Caco-2 (cell line): Measurements from ENCODE around the gene SRGAP3. TPM values are rescaled to one million over a fixed set of nuclear protein-coding genes. Genes with fewer than 3 reads are reported as not detected.
A peak's percentile ranks its signal among the peaks of the same experiment; 100 is the strongest.

Experiments
- BruUV-seq: library from RNA; stranded (reverse); fragments of 400-500 nt; replicated peaks from 2 replicates; lab custom pipeline; 2021; lab: Mats Ljungman, UMichigan
- CTCF ChIA-PET: fragments of 300-600 bp; sonication (Branson Sonifier 250); formaldehyde crosslinking; loops from one replicate; lab custom pipeline; 2022; ENCODE audit warnings: antibody characterized with exemption; lab: Charles Lee
- POLR2A ChIA-PET: fragments of 300-600 bp; sonication (Branson Sonifier 250); formaldehyde crosslinking; loops from one replicate; lab custom pipeline; 2022; ENCODE audit warnings: antibody characterized with exemption; lab: Charles Lee
- DNase-seq, 2 experiments: peaks; one replicate each; pipeline versions ENCODE4 v3.0.0 to v3.0.0-alpha.2; 2020 to 2022
- H3K27me3 ChIP-seq: replicated peaks from 2 replicates; pipeline ENCODE4 v1.6.0; 2011; ENCODE audit warnings: low read length; ENCODE audit not compliant: control insufficient read depth, insufficient read depth
- H3K36me3 ChIP-seq: 2 replicates; pipeline ENCODE4 v1.5.1; 2011; ENCODE audit warnings: low read length; ENCODE audit not compliant: control insufficient read depth, insufficient read depth
- H3K4me1 ChIP-seq: fragments of 250-450 bp; sonication (Bioruptor Pico); 2 replicates; pipeline ENCODE4 v1.5.1; 2020; ENCODE audit warnings: mild to moderate bottlenecking
- H3K4me3 ChIP-seq: 2 replicates; pipeline ENCODE4 v1.5.1; 2011; ENCODE audit warnings: low read depth, mild to moderate bottlenecking, control low read depth, low read length
- H3K9me3 ChIP-seq: fragments of 250-450 bp; sonication (Bioruptor Pico); 2 replicates; pipeline ENCODE4 v1.5.1; 2020; ENCODE audit warnings: mild to moderate bottlenecking, moderate library complexity
- H3K27ac Mint-ChIP-seq: one replicate; pipeline ENCODE4 v1.8.0; 2022; ENCODE audit warnings: mixed read lengths; ENCODE audit not compliant: unreplicated experiment
- H3K27me3 Mint-ChIP-seq: one replicate; pipeline ENCODE4 v1.8.0; 2022; ENCODE audit warnings: mixed read lengths; ENCODE audit not compliant: insufficient read depth, unreplicated experiment
- H3K36me3 Mint-ChIP-seq: one replicate; pipeline ENCODE4 v1.8.0; 2022; ENCODE audit warnings: mild to moderate bottlenecking, mixed read lengths; ENCODE audit not compliant: insufficient read depth, unreplicated experiment
- H3K4me1 Mint-ChIP-seq: one replicate; pipeline ENCODE4 v1.8.0; 2022; ENCODE audit warnings: low read depth, mixed read lengths; ENCODE audit not compliant: unreplicated experiment
- H3K4me3 Mint-ChIP-seq: one replicate; pipeline ENCODE4 v1.8.0; 2022; ENCODE audit warnings: mild to moderate bottlenecking, moderate library complexity, mixed read lengths; ENCODE audit not compliant: unreplicated experiment
- H3K9me3 Mint-ChIP-seq: one replicate; pipeline ENCODE4 v1.8.0; 2022; ENCODE audit warnings: mixed read lengths; ENCODE audit not compliant: unreplicated experiment
- intact Hi-C: fragments of 100-400 bp; cut with micrococcal nuclease; formaldehyde crosslinking; loops from one replicate; pipeline ENCODE4 v1.10.0; 2022; ENCODE audit not compliant: unreplicated experiment
- total RNA-seq: library from RNA; stranded (reverse); gene quantifications from 2 replicates; pipeline ENCODE4 v1.2.3, GENCODE V29; 2022
- TF ChIP-seq, protein P1 (sequence below), 2 experiments: fragments of 200-600 bp in 1 of 2; IDR thresholded peaks; 1 replicate in 1 of 2; 2 replicates in 1 of 2; pipeline versions ENCODE4 v1.5.1 to v1.8.0; 2011 to 2022; ENCODE audit warnings: antibody characterized with exemption in 1 of 2, control low read depth in 1 of 2, inconsistent platforms in 1 of 2, low read depth in 1 of 2, low read length in 1 of 2, mild to moderate bottlenecking in 1 of 2, moderate library complexity in 1 of 2; ENCODE audit not compliant: insufficient read depth in 1 of 2, severe bottlenecking in 1 of 2, unreplicated experiment in 1 of 2

Gene SRGAP3
- total RNA-seq, 1 experiment from 2014 or later, result 1.3 TPM

DNA sequence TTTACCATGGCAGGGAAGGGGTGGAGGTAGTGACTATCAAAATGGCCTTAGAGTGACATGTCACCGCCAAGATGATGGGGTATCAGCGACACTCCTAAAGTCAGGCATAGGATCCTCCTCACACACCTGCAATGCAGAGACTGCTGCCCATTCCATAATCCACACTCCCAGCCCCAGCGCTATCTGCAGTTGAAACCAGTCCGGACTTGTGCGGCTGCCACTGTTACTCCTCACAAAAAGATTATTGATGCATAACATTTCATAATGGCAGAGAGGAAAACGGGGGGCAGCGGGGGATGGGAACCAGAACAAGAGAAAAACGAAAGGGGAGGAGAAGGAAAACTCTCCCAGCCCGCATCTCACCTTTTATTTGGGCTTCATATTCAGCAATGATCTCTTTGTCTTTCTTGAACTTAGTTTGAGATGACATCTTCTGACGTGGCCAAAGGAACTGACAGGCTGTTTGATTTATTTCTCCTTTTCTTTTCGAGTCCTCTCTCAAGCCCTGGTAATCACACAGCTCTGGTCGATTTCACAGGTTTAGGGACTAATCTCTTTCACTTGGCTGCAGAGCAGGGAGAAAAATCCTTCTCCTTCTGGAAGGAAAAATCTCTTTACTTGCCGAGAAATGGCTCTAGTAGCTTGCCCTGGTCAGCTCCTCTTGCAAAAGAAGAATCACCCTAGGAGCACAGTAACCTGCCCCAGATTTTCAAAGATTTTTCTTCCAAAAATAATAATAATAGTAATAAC lies 749 bp downstream of the SRGAP3 start:
- Histone ChIP-seq H3K4me3 (peak overlapping the region; percentile 45), H3K36me3 (no peaks in the 10 kb centered on the region; the same call in 1 of the 2 replicates), H3K9me3 (no peaks in the 10 kb centered on the region), H3K4me1 (no peaks in the 10 kb centered on the region; the same call in 1 of the 2 replicates), H3K27me3 (no peaks in the 10 kb centered on the region)
- intact Hi-C loops, result loop anchor here (5.0 kb wide), 1 partner anchor 276 kb away; no protein-coding TSS in a partner anchor
- ChIA-PET CTCF (interaction anchor here (0.6 to 2.0 kb wide), 5 partner anchors 50 to 707 kb away, joined by 3 to 11 read pairs (median 4); no protein-coding TSS in a partner anchor), POLR2A (interaction anchor here (0.5 to 1.0 kb wide), 2 partner anchors 62 to 115 kb away, joined by 4 read pairs; no protein-coding TSS in a partner anchor)
- Mint-ChIP-seq H3K9me3 (no peaks in the 10 kb centered on the region), H3K4me3 (peak overlapping the region; percentile 81), H3K27me3 (no peaks in the 10 kb centered on the region), H3K4me1 (no peaks in the 10 kb centered on the region), H3K27ac (no peak overlapping the region), H3K36me3 (no peaks in the 10 kb centered on the region)
- TF ChIP-seq, protein P1, sequence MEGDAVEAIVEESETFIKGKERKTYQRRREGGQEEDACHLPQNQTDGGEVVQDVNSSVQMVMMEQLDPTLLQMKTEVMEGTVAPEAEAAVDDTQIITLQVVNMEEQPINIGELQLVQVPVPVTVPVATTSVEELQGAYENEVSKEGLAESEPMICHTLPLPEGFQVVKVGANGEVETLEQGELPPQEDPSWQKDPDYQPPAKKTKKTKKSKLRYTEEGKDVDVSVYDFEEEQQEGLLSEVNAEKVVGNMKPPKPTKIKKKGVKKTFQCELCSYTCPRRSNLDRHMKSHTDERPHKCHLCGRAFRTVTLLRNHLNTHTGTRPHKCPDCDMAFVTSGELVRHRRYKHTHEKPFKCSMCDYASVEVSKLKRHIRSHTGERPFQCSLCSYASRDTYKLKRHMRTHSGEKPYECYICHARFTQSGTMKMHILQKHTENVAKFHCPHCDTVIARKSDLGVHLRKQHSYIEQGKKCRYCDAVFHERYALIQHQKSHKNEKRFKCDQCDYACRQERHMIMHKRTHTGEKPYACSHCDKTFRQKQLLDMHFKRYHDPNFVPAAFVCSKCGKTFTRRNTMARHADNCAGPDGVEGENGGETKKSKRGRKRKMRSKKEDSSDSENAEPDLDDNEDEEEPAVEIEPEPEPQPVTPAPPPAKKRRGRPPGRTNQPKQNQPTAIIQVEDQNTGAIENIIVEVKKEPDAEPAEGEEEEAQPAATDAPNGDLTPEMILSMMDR (IDR thresholded peaks at IDR 0.05; ENCODE audit: insufficient read depth in 1 of 2, low read depth in 1 of 2, low read length in 1 of 2, severe bottlenecking in 1 of 2, unreplicated experiment in 1 of 2), result no peak
- no peak for DNase-seq
- no TSS peak for BruUV-seq

DNA sequence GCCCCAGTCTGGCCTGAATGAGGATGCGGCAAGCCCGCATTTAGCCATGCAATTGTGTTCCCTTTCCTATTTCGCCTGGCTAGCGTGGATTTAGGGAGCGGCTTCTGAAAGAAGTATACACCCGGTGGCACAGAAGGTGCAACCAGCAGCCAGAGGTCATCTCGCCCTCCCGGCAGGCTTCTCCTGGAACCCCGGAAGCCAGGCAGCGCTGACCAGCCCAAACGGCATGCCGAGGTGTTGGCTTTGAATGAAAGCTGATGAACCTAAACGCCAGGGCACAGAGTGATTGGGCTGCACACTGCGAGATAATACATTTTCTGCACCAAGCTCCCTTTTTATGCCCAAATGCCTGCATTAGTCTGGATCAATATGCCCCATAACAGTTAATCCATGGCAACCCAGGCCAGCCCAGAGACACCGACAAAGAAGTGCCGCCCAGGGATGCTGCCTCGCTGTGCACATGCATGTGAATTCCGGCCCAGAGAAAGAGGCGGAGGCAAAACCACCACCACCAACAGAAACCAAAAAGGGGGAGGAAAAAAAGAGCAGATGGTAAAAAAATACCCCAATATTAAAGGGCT lies 1.4 kb downstream of the SRGAP3 start:
- BruUV-seq, result no TSS peak
- Mint-ChIP-seq H3K36me3 (no peaks in the 10 kb centered on the region), H3K4me1 (no peaks in the 10 kb centered on the region), H3K27ac (no peak overlapping the region), H3K27me3 (peaks cover 1% of the 10 kb centered on the region), H3K4me3 (peak overlapping the region; percentile 81), H3K9me3 (no peaks in the 10 kb centered on the region)
- Histone ChIP-seq H3K4me3 (no peak overlapping the region), H3K36me3 (no peaks in the 10 kb centered on the region; the same call in 1 of the 2 replicates), H3K27me3 (no peaks in the 10 kb centered on the region), H3K4me1 (no peaks in the 10 kb centered on the region; the same call in 1 of the 2 replicates), H3K9me3 (no peaks in the 10 kb centered on the region)
- DNase-seq, result no peak
- ChIA-PET POLR2A (no interaction called here), CTCF (no interaction called here)
- intact Hi-C loops, result loop anchor here (5.0 kb wide), 1 partner anchor 276 kb away; no protein-coding TSS in a partner anchor
- TF ChIP-seq, protein P1 (IDR thresholded peaks at IDR 0.05; ENCODE audit: insufficient read depth in 1 of 2, low read depth in 1 of 2, low read length in 1 of 2, severe bottlenecking in 1 of 2, unreplicated experiment in 1 of 2), result no peak

DNA sequence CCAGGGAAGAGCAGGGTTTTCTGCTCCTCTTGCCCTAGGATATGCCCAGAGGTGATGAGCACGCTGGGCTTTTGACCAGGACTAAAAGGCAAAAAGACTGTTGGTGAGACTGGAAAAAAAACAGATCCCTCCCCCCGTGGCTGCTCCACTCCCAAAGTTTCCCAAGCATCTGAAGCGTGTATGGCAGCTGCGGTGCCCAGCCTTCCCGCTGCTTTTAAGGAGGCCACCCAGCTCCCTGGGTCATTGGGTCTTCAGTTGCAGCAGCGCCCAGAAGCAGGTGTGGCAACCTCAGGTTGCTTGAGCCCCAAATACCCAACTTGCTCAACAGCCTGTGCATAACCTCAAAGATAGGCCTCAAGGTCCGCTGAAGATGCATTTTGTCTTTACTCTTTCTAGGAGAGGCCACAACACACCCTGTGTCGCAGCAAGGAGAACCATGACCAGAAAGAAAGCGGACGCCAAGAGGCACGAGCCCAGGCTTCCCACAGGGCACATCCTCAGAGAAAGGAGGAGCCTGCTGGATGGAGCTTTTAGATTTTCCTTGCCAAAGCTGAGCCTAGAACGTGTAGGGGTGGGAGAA lies 2.0 kb downstream of the SRGAP3 start:
- Histone ChIP-seq H3K4me3 (no peak overlapping the region), H3K9me3 (no peaks in the 10 kb centered on the region), H3K4me1 (no peaks in the 10 kb centered on the region; the same call in 1 of the 2 replicates), H3K36me3 (no peaks in the 10 kb centered on the region; the same call in 1 of the 2 replicates), H3K27me3 (no peaks in the 10 kb centered on the region)
- Mint-ChIP-seq H3K4me3 (no peak overlapping the region), H3K27ac (no peak overlapping the region), H3K4me1 (no peaks in the 10 kb centered on the region), H3K27me3 (peaks cover 3% of the 10 kb centered on the region), H3K9me3 (no peaks in the 10 kb centered on the region), H3K36me3 (no peaks in the 10 kb centered on the region)
- ChIA-PET POLR2A (no interaction called here), CTCF (no interaction called here)
- BruUV-seq, result no TSS peak
- intact Hi-C loops, result loop anchor here (5.0 kb wide), 1 partner anchor 275 kb away; no protein-coding TSS in a partner anchor
- TF ChIP-seq, protein P1 (IDR thresholded peaks at IDR 0.05; ENCODE audit: insufficient read depth in 1 of 2, low read depth in 1 of 2, low read length in 1 of 2, severe bottlenecking in 1 of 2, unreplicated experiment in 1 of 2), result no peak
- DNase-seq, result no peak
